ENCODE data around the gene LRRIQ1.

- TF ChIP-seq, protein P1, sequence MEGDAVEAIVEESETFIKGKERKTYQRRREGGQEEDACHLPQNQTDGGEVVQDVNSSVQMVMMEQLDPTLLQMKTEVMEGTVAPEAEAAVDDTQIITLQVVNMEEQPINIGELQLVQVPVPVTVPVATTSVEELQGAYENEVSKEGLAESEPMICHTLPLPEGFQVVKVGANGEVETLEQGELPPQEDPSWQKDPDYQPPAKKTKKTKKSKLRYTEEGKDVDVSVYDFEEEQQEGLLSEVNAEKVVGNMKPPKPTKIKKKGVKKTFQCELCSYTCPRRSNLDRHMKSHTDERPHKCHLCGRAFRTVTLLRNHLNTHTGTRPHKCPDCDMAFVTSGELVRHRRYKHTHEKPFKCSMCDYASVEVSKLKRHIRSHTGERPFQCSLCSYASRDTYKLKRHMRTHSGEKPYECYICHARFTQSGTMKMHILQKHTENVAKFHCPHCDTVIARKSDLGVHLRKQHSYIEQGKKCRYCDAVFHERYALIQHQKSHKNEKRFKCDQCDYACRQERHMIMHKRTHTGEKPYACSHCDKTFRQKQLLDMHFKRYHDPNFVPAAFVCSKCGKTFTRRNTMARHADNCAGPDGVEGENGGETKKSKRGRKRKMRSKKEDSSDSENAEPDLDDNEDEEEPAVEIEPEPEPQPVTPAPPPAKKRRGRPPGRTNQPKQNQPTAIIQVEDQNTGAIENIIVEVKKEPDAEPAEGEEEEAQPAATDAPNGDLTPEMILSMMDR (IDR thresholded peaks at IDR 0.05) = no peak
- TF ChIP-seq POLR2A (IDR thresholded peaks at IDR 0.05) = no peak
These were observed 19.7 kb upstream of the LRRIQ1 start for GRCh38 chr12:85016413-85016812.

All from thyroid gland (tissue), 4 donors.